Measurements from ENCODE around the gene EEF1AKMT3.

The EEF1AKMT3 gene

GRCh38 chr12:57807285-57807684, 34.9 kb downstream of the EEF1AKMT3 start:
- H3K27ac ChIP-seq = no peak overlapping the region
- no peak overlapping the region for H3K9ac ChIP-seq
- no peaks in the 10 kb centered on the region for H3K27me3 ChIP-seq (ENCODE audit: control insufficient read depth, insufficient read depth, low read length)
- H2AFZ ChIP-seq = no peak overlapping the region
- H3K9me3 ChIP-seq (ENCODE audit: control insufficient read depth, low read length) = no peaks in the 10 kb centered on the region
- peaks cover 8% of the 10 kb centered on the region for H3K79me2 ChIP-seq
- H3K4me2 ChIP-seq (ENCODE audit: low read length) = no peak overlapping the region
- H3K36me3 ChIP-seq (ENCODE audit: control insufficient read depth, insufficient read depth, low read length) = no peaks in the 10 kb centered on the region
- no peak overlapping the region for H3K4me3 ChIP-seq (ENCODE audit: low read depth, low read length)
- H3K4me1 ChIP-seq = no peaks in the 10 kb centered on the region
- TF ChIP-seq CTCF (IDR thresholded peaks at IDR 0.05) = no peak

GRCh38 chr12:57808351-57808750, 35.9 kb downstream of the EEF1AKMT3 start:
- Histone ChIP-seq H3K4me2 (ENCODE audit: low read length) (no peak overlapping the region), H3K27ac (no peak overlapping the region), H3K36me3 (ENCODE audit: control insufficient read depth, insufficient read depth, low read length) (no peaks in the 10 kb centered on the region), H3K9ac (no peak overlapping the region), H3K79me2 (peaks cover 8% of the 10 kb centered on the region), H3K4me3 (ENCODE audit: low read depth, low read length) (no peak overlapping the region), H3K9me3 (ENCODE audit: control insufficient read depth, low read length) (no peaks in the 10 kb centered on the region), H3K27me3 (ENCODE audit: control insufficient read depth, insufficient read depth, low read length) (no peaks in the 10 kb centered on the region), H3K4me1 (peaks cover 7% of the 10 kb centered on the region), H2AFZ (no peak overlapping the region)
- TF ChIP-seq CTCF (IDR thresholded peaks at IDR 0.05) = no peak

- no peaks in the 10 kb centered on the region for H3K36me3 ChIP-seq (ENCODE audit: control insufficient read depth, insufficient read depth, low read length)
These were observed 37.0 kb downstream of the EEF1AKMT3 start for GRCh38 chr12:57809425-57809824.

GRCh38 chr12:57810450-57810849, 38.0 kb downstream of the EEF1AKMT3 start:
- H3K27me3 ChIP-seq (ENCODE audit: control insufficient read depth, insufficient read depth, low read length) = no peaks in the 10 kb centered on the region
- H3K4me3 ChIP-seq (ENCODE audit: low read depth, low read length) = no peak overlapping the region
- H3K9ac ChIP-seq = no peak overlapping the region
- H2AFZ ChIP-seq = no peak overlapping the region
- H3K79me2 ChIP-seq = peaks cover 11% of the 10 kb centered on the region
- H3K4me2 ChIP-seq (ENCODE audit: low read length) = no peak overlapping the region
- peaks cover 7% of the 10 kb centered on the region for H3K4me1 ChIP-seq
- H3K27ac ChIP-seq = no peak overlapping the region
- H3K9me3 ChIP-seq (ENCODE audit: control insufficient read depth, low read length) = no peaks in the 10 kb centered on the region
- TF ChIP-seq CTCF (IDR thresholded peaks at IDR 0.05) = no peak
- H3K36me3 ChIP-seq (ENCODE audit: control insufficient read depth, insufficient read depth, low read length) = no peaks in the 10 kb centered on the region

More at GRCh38 chr12:57809425-57809824, 37.0 kb downstream of the EEF1AKMT3 start:
- Histone ChIP-seq H3K9me3 (ENCODE audit: control insufficient read depth, low read length) (no peaks in the 10 kb centered on the region), H3K4me3 (ENCODE audit: low read depth, low read length) (no peak overlapping the region), H3K9ac (no peak overlapping the region), H3K4me2 (ENCODE audit: low read length) (no peak overlapping the region), H2AFZ (no peak overlapping the region), H3K27ac (no peak overlapping the region), H3K27me3 (ENCODE audit: control insufficient read depth, insufficient read depth, low read length) (no peaks in the 10 kb centered on the region), H3K79me2 (peaks cover 11% of the 10 kb centered on the region), H3K4me1 (peaks cover 7% of the 10 kb centered on the region)
- no peak for TF ChIP-seq CTCF (IDR thresholded peaks at IDR 0.05)

DNA sequence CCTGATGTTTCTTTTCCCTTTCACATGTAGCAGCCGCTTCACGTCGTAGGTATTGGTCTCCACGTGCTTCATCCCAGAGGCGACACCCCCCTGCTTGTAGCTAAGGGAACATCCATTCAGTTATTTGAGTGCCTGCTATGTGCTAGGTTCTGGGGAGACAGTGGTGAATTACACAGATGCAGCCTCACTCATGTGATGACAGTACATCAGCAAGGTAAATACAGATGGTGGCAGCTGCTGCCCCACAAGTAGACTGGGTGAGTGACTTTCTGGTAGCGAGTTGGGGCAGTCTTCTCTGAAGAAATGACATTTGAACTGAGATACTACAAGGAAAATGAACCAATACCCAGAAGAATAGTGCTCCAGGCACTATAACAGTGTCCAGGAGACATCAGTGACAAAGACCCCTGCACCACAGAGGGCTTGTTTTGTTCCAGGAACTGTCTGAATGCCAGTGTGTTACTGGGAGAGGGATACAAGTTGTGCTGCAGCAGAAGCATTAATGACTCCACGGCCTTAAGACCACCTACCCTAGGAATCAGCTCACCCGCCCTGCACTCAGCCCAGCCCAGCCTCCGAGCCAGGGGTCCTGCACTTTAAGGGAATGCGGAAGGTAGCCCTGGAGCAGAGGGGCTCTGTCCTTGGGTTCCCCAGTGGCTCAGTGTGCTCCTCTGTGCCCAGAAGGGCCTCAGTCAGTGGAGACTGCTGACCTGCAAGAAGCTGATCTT, 38.8 kb downstream of the EEF1AKMT3 start:
- Histone ChIP-seq H3K27ac (no peak overlapping the region), H3K36me3 (ENCODE audit: control insufficient read depth, insufficient read depth, low read length) (no peaks in the 10 kb centered on the region), H3K4me3 (ENCODE audit: low read depth, low read length) (no peak overlapping the region), H3K4me2 (ENCODE audit: low read length) (no peak overlapping the region), H3K9ac (no peak overlapping the region), H2AFZ (no peak overlapping the region), H3K27me3 (ENCODE audit: control insufficient read depth, insufficient read depth, low read length) (no peaks in the 10 kb centered on the region), H3K79me2 (peaks cover 13% of the 10 kb centered on the region), H3K9me3 (ENCODE audit: control insufficient read depth, low read length) (no peaks in the 10 kb centered on the region), H3K4me1 (peaks cover 13% of the 10 kb centered on the region)
- no peak for TF ChIP-seq CTCF (IDR thresholded peaks at IDR 0.05)

All from parathyroid adenoma (tissue), 2 donors.